NCI-H187 treated with DMSO at 0.1 percent for 48 hours (cell line): ENCODE measurements around the gene PEF1.

Experiments used
- DNase-seq: peaks from one replicate; lab custom pipeline; 2025; lab: John Stamatoyannopoulos, UW

Gene PEF1

DNA sequence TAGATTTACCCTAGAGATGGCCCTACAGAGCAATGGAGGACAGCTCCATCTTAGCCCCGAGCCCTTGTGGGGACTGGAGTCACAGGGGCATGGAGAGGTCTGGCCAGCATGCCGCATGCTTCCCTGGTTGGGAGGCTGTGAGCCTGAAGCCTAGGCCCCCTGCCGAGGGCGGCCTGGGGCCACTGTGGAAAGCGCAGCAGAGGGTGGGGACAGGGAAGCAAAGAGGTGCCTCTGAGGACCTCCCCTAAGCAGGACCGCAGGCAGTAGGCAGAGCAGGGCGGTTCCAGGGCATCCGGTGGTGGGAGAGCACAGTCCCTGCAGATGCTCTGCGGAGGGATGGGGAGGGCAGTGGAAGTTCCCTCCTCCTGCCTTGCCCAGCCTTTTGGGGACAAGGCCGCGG lies 26.5 kb upstream of the PEF1 start:
- DNase-seq: no peak

DNA sequence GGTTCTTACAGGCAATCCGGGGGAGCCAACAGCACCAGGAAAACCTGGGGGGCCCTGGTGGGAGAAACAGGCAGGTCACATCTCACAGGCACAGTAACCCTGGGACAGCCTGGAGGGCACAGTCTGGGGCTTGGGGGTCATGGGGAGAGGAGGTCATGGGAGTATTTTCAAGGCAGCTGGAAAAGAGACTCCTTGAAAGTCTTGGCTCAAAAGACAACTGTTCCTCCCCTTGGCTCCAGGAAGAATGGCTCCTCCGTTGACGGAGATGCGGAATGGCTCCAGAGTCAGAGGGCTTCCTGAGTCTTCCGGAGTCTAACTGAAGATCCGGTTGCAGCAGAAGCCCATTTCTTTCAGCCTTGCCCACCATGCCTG lies 25.9 kb upstream of the PEF1 start:
- no peak for DNase-seq

DNA sequence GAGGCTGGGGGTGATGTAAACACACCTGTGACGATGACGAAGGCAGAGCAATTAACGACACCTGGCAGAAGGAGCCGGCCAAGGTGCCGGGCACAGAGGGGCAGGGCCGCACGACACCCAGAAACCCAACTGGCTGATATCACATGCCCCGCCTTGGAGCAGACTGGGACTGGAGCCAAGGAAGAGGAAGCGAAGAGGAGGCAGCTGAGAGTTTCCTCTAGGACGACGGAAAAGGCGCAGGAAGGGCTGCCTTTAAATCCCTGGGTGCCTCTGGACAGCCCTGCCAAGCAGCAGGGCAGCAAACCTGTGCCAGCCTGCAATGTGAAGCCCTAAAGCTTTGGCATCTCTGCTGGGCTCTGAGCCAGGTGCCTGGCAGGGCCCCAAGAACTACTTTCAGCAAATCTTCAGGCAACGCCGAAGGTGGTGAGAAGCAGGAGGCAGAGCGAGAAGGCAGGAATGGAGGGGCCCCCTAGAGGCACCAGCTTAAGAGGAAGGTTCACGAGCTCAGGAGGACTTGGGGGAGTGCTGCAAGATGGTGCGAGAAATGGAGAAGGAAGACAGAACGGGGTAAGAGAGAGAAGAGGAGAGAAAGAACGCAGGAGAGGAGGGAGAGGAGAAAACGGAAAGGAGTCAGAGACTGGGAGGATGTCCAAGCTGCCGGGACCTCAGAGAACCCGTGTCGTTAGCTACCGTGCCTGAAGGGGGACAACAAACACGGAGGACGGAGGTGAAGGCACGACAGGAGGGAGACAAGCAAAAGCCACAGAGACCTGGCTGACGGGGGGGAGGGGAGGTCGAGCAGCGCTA lies 25.3 kb upstream of the PEF1 start:
- no peak for DNase-seq

DNA sequence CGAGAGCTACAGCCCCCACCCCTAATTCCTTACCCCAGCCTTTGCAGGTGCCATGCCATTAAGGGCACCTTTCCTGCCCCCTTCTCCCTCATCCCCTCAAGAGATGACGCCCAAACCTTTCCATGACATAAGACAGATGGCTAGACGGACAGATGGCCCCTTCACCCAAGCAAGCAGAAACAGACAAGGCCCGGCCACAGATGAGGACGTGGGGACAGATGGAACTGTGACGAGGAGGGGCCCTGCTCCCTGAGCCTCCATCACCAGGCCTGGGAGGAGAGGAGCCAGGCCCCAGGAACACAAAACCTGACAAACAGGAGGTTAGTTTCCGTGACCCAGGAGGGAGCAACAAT lies 24.7 kb upstream of the PEF1 start:
- no peak for DNase-seq

DNA sequence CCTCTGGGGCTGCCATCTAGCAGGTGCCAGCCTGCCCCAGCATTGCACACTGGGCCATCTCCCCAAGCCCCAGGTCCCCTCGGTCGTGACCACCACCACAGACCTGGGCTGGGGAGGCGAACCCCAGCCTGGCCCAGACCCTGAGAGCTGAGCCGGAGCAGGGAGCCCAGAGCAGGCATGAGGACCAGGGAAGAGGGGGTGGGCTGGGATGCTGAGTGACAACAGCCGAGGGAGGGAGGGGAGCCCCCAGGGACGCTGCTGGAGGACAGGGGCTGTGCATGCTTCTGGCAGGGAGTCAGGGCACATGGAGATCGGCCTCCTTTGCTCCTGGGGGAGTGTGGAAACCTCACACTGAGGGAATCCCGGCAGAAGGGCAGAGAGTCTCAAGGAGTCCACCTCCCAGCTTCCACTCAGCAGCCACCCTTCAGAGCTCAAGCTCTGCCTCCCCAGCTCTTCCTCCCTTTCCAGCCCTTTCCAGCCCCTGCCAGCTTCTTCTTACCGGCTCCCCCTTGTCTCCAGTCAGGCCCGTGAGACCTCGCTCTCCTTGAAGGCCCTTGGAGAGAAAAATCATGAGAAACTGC lies 23.7 kb upstream of the PEF1 start:
- no peak for DNase-seq

GRCh38 chr1:31667065-31667785 lies 22.5 kb upstream of the PEF1 start:
- no peak for DNase-seq

GRCh38 chr1:31666263-31666963 lies 21.7 kb upstream of the PEF1 start:
- DNase-seq: no peak

GRCh38 chr1:31665234-31665878 lies 20.7 kb upstream of the PEF1 start:
- DNase-seq: no peak

- no peak for DNase-seq
Observed at GRCh38 chr1:31664528-31664927, 19.9 kb upstream of the PEF1 start.

- DNase-seq: no peak
Observed at GRCh38 chr1:31663622-31664452, 19.2 kb upstream of the PEF1 start.

DNA sequence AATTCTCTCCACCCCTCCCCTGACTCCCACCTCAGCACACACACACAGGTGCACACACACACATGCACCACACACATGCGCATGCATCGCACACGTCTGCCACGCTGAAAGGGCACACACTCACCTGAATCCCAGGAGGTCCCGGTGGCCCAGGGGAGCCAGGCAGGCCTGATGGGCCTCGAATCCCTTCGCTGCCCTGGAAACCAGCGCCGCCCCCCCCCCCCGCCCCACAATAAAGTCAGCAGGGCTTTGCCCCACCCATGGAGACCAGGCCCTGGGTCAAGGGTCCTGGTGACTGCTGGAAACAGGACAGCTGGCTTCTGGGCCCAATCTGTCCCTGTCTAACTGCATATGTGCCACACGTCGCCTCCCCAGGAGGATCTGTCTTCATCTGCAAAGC lies 17.8 kb upstream of the PEF1 start:
- DNase-seq: no peak

DNA sequence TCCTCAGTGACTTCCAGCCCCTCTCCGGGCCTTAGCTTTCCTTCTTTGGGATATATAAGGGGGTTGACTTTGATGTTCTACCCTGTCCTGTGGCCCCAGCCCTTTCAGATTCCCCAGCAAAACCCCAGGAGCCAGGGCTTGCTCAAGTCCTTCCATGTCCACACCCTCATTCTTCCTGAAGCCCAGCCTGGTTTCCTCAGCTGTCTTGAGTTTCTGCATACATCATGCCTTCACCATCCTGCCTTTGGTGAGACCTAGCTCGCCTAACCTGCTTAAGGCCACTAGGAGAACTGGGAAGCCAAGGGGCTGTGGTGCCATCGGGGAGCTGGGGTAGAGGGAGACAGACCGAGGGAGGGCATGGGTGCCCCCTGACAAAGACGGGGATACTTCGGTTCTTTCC lies 17.2 kb upstream of the PEF1 start:
- no peak for DNase-seq

DNA sequence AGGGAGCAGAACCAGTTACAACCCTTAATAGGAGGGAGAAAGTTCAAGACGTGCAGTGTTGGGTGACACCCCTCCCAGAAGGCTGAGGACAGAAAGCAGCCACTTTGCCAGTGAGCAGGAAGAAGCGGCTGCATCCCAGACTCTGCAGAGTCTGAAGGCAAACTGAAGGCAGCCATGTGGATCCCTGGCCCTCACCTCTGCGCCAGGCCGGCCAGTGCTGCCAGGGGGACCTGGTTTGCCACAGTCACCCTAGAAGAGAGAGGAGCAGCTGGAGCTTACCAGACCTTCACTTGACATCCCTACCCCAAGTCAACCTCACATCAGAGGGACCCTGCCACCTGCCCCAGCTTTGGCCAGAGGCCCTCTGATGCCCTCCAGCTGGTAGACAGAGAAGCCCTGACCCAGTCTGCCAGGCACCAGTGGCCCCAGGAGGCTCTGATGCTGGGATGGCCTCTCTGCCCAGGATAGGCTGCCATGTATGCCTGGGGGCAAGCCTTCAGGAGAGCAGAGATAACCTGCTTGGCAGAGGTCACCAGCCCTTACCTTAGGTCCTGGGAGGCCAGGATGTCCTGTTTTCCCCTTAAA lies 16.3 kb upstream of the PEF1 start:
- DNase-seq: no peak

DNA sequence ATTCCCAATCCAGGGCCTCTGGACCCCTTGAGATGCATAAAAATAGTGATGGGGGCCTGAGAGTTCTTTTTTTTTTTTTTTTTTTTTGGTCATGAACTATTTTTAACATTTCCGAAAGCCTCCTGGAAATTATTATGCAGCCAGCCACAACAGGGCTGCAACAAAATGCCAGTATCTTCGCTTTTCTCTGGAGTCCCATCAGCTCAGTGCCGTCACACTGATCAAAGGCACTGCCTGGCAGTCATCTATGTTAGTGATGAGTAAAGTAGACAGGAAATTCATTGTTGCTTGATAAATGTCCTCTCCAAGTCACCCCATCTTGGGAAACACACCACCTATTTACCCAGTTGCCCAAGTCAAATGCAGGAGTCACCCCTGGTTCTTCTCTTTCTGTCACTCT lies 15.2 kb upstream of the PEF1 start:
- no peak for DNase-seq

DNA sequence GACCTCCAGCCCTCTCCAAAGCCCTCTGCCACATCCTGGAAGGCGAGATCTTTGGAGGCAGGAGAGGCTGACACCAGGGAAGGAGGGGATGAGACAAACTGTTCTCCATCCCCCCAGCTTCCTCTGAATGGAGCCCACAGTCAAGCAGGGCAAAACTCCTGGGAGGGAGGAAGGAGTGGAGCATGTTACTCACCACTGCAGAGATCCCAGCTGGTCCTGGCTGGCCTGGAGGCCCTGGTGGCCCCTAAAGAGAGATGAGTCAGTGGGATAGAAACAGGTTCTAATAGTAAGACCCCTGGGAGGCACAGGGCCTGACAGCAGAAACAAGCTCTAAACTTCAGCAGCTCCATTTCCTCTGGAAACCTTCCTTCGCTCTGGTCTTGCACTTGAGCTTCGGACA lies 14.0 kb upstream of the PEF1 start:
- DNase-seq: no peak

DNA sequence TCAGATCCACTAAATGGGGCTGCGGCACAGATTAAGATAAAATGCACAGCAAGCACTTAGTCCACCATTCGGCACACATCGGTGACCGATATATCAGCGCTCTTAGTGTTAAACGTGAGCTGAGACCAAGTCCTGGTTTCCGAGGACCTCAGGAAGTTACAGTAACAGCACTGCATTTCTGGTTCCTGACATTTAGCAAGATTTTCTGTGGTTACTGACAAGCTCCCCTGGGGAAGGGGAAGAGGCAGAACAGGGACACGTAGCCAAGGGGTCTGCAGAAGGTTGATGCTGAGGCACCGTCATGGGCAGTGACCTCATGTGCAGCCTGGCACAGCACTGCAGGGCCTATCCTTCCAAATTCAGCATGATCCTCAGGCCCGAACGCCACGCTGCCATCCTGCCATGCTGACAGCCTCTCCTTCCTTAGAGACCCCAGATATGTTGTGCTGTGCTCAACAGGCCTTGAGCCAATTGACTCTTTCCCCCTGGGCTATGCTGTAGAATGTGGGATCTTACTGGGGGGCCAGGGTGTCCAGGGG lies 13.4 kb upstream of the PEF1 start:
- DNase-seq: no peak

GRCh38 chr1:31657020-31657804 lies 12.5 kb upstream of the PEF1 start:
- no peak for DNase-seq

DNA sequence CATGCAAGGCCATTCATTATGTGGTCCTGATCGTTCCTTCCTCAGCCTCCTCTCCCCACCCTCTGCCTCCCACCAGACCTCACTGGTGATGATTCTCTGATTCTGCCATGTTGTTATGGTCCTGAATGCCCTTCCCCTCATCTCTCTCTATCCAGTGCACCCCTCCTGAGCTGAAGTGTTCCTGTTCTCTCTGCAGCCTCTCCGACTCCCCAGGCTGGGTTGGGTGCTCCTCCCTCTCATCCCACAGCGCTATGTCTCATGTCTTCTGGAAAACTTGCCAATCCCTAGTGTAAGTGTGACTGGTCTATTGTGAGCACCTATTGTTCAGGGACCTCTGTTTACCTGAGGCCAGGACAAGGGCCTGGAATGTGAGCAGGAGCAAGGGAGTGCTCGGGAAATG lies 11.1 kb upstream of the PEF1 start:
- DNase-seq: no peak

GRCh38 chr1:31655104-31655503 lies 10.4 kb upstream of the PEF1 start:
- DNase-seq: no peak

DNA sequence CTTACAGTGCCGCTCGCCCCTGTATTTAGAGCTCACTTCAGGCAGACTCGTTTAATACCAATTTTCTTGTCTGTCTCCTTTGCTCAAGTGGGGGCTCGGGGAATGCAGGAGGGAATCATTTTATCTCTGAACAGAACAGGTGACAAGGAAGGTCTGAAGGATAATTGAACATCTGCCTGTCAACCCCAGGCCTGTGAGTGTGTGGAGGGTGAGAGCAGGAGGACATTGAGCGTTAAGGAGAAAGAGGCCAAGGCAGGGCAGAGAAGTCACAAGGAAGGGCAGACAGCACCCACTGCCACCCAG lies 9.7 kb upstream of the PEF1 start:
- DNase-seq: no peak
